Measurements from ENCODE around the gene TIE1.

Gene TIE1

GRCh38 chr1:43363935-43364525, 63.2 kb downstream of the TIE1 start:
- TF ChIP-seq TAF1 (IDR thresholded peaks at IDR 0.05; ENCODE audit: borderline replicate concordance, insufficient read depth, low read length) (no peak), POLR2AphosphoS5 (IDR thresholded peaks at IDR 0.05; ENCODE audit: low read depth, low read length) (no peak), REST (IDR thresholded peaks at IDR 0.05; ENCODE audit: insufficient read depth in 1 of 2, low read depth in 2 of 2, low read length in 2 of 2) (no peak), FOXP2 (optimal IDR thresholded peaks at IDR 0.05; ENCODE audit: borderline replicate concordance, extremely low read depth, extremely low read length, insufficient read depth) (no peak), SIN3A (IDR thresholded peaks at IDR 0.05; ENCODE audit: borderline replicate concordance, insufficient read depth, low read length) (no peak)

GRCh38 chr1:43365678-43366077, 64.9 kb downstream of the TIE1 start:
- TF ChIP-seq SIN3A (IDR thresholded peaks at IDR 0.05; ENCODE audit: borderline replicate concordance, insufficient read depth, low read length) = no peak
- TF ChIP-seq REST (IDR thresholded peaks at IDR 0.05; ENCODE audit: insufficient read depth in 1 of 2, low read depth in 2 of 2, low read length in 2 of 2) = no peak
- TF ChIP-seq TAF1 (IDR thresholded peaks at IDR 0.05; ENCODE audit: borderline replicate concordance, insufficient read depth, low read length) = no peak
- no peak for TF ChIP-seq FOXP2 (optimal IDR thresholded peaks at IDR 0.05; ENCODE audit: borderline replicate concordance, extremely low read depth, extremely low read length, insufficient read depth)
- TF ChIP-seq POLR2AphosphoS5 (IDR thresholded peaks at IDR 0.05; ENCODE audit: low read depth, low read length) = no peak; the same call in 1 of the 2 replicates

- TF ChIP-seq POLR2AphosphoS5 (IDR thresholded peaks at IDR 0.05; ENCODE audit: low read depth, low read length) (no peak), FOXP2 (optimal IDR thresholded peaks at IDR 0.05; ENCODE audit: borderline replicate concordance, extremely low read depth, extremely low read length, insufficient read depth) (no peak), TAF1 (IDR thresholded peaks at IDR 0.05; ENCODE audit: borderline replicate concordance, insufficient read depth, low read length) (no peak), SIN3A (IDR thresholded peaks at IDR 0.05; ENCODE audit: borderline replicate concordance, insufficient read depth, low read length) (no peak), REST (IDR thresholded peaks at IDR 0.05; ENCODE audit: insufficient read depth in 1 of 2, low read depth in 2 of 2, low read length in 2 of 2) (no peak)
Observed at GRCh38 chr1:43366179-43366578, 65.4 kb downstream of the TIE1 start.

- TF ChIP-seq SIN3A (IDR thresholded peaks at IDR 0.05; ENCODE audit: borderline replicate concordance, insufficient read depth, low read length) (no peak), FOXP2 (optimal IDR thresholded peaks at IDR 0.05; ENCODE audit: borderline replicate concordance, extremely low read depth, extremely low read length, insufficient read depth) (no peak), REST (IDR thresholded peaks at IDR 0.05; ENCODE audit: insufficient read depth in 1 of 2, low read depth in 2 of 2, low read length in 2 of 2) (no peak), TAF1 (IDR thresholded peaks at IDR 0.05; ENCODE audit: borderline replicate concordance, insufficient read depth, low read length) (no peak), POLR2AphosphoS5 (IDR thresholded peaks at IDR 0.05; ENCODE audit: low read depth, low read length) (no peak)
Observed at GRCh38 chr1:43366601-43367025, 65.8 kb downstream of the TIE1 start.

Data from PFSK-1 (cell line).